HepG2 (cell line): Measurements from ENCODE around the gene BRCA2. TPM values are rescaled to one million over a fixed set of nuclear protein-coding genes. Genes with fewer than 3 reads are reported as not detected.

Experiments
- ARID2 ChIP-seq: sonication (generic); formaldehyde crosslinking; IDR thresholded peaks from 2 replicates; pipeline ENCODE4 v1.8.1; 2022; ENCODE audit warnings: mild to moderate bottlenecking, missing genetic modification reagents, borderline replicate concordance
- ARNT ChIP-seq: fragments of 450-650 bp; IDR thresholded peaks from 2 replicates; pipeline ENCODE4 v1.6.1; 2017
- ATM ChIP-seq: fragments of 450-650 bp; IDR thresholded peaks from 2 replicates; pipeline ENCODE4 v1.7.1; 2017; ENCODE audit warnings: mild to moderate bottlenecking, borderline replicate concordance
- HNRNPK ChIP-seq: fragments of 200-400 bp; formaldehyde crosslinking; IDR thresholded peaks from 2 replicates; pipeline ENCODE4 v1.6.1; 2018; ENCODE audit warnings: low read length, low read depth, moderate library complexity, mild to moderate bottlenecking; ENCODE audit not compliant: poor library complexity, severe bottlenecking
- MTA3 ChIP-seq: sonication (generic); formaldehyde crosslinking; IDR thresholded peaks from 2 replicates; pipeline ENCODE4 v1.4.0; 2020; ENCODE audit warnings: missing genetic modification reagents
- NCOA2 ChIP-seq: sonication (generic); formaldehyde crosslinking; IDR thresholded peaks from 2 replicates; pipeline ENCODE4 v1.8.0; 2022; ENCODE audit warnings: inconsistent platforms
- POGZ ChIP-seq: sonication (generic); formaldehyde crosslinking; IDR thresholded peaks from 2 replicates; pipeline ENCODE4 v1.4.0; 2020; ENCODE audit warnings: mild to moderate bottlenecking, missing genetic modification reagents
- POLR2G ChIP-seq: fragments of 200-400 bp; formaldehyde crosslinking; IDR thresholded peaks from 2 replicates; pipeline ENCODE4 v1.6.1; 2018; ENCODE audit warnings: mild to moderate bottlenecking, low read depth, low read length, moderate library complexity
- SNAI1 ChIP-seq: sonication (generic); formaldehyde crosslinking; IDR thresholded peaks from 2 replicates; pipeline ENCODE4 v1.5.0; 2020; ENCODE audit warnings: mild to moderate bottlenecking, missing genetic modification reagents, borderline replicate concordance
- ZFP36 ChIP-seq: fragments of 150-350 bp; IDR thresholded peaks from 2 replicates; pipeline ENCODE4 v1.6.1; 2018; ENCODE audit warnings: borderline replicate concordance, low read length, low read depth; ENCODE audit not compliant: partially characterized antibody
- ZFYVE20 ChIP-seq: sonication (generic); formaldehyde crosslinking; IDR thresholded peaks from 2 replicates; pipeline ENCODE4 v1.8.0; 2023; ENCODE audit warnings: low read depth, mild to moderate bottlenecking, moderate library complexity, missing genetic modification reagents, borderline replicate concordance
- ZNF350 ChIP-seq: sonication (generic); formaldehyde crosslinking; IDR thresholded peaks from 2 replicates; pipeline ENCODE4 v1.4.0; 2020; ENCODE audit warnings: mild to moderate bottlenecking, low read depth, missing genetic modification reagents, borderline replicate concordance
- ZNF678 ChIP-seq: sonication (generic); formaldehyde crosslinking; IDR thresholded peaks from 2 replicates; pipeline ENCODE4 v1.4.0; 2020; ENCODE audit warnings: mild to moderate bottlenecking, missing genetic modification reagents
- polyA plus RNA-seq, 8 experiments: library from polyadenylated mRNA; depleted of rRNA in 3 of 8; stranded (reverse) in 7 of 8; unstranded in 1 of 8; fragments of >200 nt; fragmentation: Illumina TruSeq in 4 of 8; extraction: Trizol in 4 of 8; gene quantifications; 2 replicates each; pipeline versions ENCODE4 v1.2.1 to v1.2.3, GENCODE V29; 2011 to 2016; ENCODE audit warnings: low read depth in 4 of 8, missing spikeins in 1 of 8, mixed read lengths in 1 of 8; ENCODE audit not compliant: insufficient read depth in 1 of 8
- total RNA-seq, 5 experiments: library from RNA; depleted of rRNA; stranded (reverse); fragments of >200 nt; fragmentation: Illumina TruSeq; extraction: Trizol; gene quantifications; 2 replicates each; pipeline ENCODE4 v1.2.3, GENCODE V29; 2016; ENCODE audit warnings: low read depth in 1 of 5
- TF ChIP-seq, protein P1 (sequence below), 2 experiments: sonication (generic) in 1 of 2; formaldehyde crosslinking in 1 of 2; IDR thresholded peaks; 2 replicates each; pipeline versions ENCODE4 v1.5.1 to v1.6.1; 2011 to 2020; ENCODE audit warnings: borderline replicate concordance in 1 of 2, low read depth in 1 of 2, low read length in 1 of 2, mild to moderate bottlenecking in 1 of 2, missing genetic modification reagents in 1 of 2, moderate library complexity in 1 of 2
- TF ChIP-seq, protein P2 (sequence below): sonication (generic); formaldehyde crosslinking; IDR thresholded peaks from 2 replicates; pipeline ENCODE4 v1.5.0; 2020; ENCODE audit warnings: mild to moderate bottlenecking, missing genetic modification reagents, moderate library complexity
- TF ChIP-seq, protein P3 (sequence below): sonication (generic); formaldehyde crosslinking; IDR thresholded peaks from 2 replicates; pipeline ENCODE4 v1.8.1; 2023; ENCODE audit warnings: mild to moderate bottlenecking, moderate library complexity, missing genetic modification reagents
- TF ChIP-seq, protein P4 (sequence below): sonication (generic); formaldehyde crosslinking; conservative IDR thresholded peaks from 2 replicates; pipeline ENCODE4 v1.4.0; 2020; ENCODE audit warnings: mild to moderate bottlenecking, missing genetic modification reagents, moderate library complexity
- TF ChIP-seq, protein P5 (sequence below): IDR thresholded peaks from 2 replicates; pipeline ENCODE4 v1.6.1; 2016; ENCODE audit warnings: low read depth, control low read depth

The BRCA2 gene
- total and polyA plus RNA-seq, 2 of the 13 experiments (the other 11 are each of a cell fraction or from before 2014, with no cell fraction given) = 3.1 to 24.6 TPM

DNA sequence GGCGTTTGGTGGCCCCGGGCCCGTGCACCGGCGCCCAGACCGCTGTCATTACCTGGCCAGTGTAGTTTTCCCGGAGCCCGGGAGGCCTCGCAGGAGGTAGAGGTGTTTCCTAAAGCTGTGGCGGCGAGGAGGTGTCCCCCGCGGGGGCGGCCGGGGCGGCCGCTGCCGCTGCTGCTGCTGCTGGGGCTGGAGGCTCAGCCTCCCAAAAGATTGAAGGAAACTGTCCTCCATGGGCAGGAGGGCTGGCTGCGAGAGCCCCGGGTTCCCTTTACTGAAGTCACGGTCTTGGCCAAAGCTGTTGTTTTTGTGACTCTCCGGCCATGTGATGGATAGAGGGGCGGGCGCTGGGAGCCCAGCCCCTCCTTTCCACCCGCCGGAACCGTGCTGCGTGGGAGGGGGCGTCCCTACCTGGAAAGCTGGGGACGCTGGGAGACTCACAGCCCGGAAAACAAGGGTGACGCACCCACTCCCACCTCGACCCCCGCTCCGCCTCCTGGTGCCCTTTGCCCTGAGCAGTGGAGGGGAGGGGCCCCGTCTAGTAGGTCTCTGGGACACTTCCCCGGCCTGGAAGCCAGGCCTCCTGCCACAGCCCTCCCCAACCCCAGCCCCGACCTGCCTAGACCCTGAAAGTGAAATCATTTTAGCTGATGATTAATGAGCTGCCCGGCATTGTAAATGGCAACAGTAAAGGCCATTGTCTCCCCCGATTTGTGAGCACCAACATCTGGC, 112.7 kb downstream of the BRCA2 start, which contains the start of gene N4BP2L1 (continued):
- TF ChIP-seq, protein P1, sequence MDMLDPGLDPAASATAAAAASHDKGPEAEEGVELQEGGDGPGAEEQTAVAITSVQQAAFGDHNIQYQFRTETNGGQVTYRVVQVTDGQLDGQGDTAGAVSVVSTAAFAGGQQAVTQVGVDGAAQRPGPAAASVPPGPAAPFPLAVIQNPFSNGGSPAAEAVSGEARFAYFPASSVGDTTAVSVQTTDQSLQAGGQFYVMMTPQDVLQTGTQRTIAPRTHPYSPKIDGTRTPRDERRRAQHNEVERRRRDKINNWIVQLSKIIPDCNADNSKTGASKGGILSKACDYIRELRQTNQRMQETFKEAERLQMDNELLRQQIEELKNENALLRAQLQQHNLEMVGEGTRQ (IDR thresholded peaks at IDR 0.05; ENCODE audit: low read depth, low read length) = no peak; the same call in 1 of the 2 replicates
- TF ChIP-seq, protein P1 (CRISPR knock-in tag; IDR thresholded peaks at IDR 0.05; ENCODE audit: borderline replicate concordance) = peak; percentile 57; the same call in 1 of the 2 replicates
- TF ChIP-seq ARNT (no peak), ZFP36 (no peak), HNRNPK (no peak), SNAI1 (CRISPR knock-in tag) (no peak), ATM (no peak), NCOA2 (CRISPR knock-in tag) (peak; percentile 49; the same call in 1 of the 2 replicates), ZFYVE20 (CRISPR knock-in tag) (no peak), POGZ (peak; percentile 86), MTA3 (CRISPR knock-in tag) (no peak), ZNF350 (CRISPR knock-in tag) (no peak), ARID2 (CRISPR knock-in tag) (no peak), POLR2G (peak; percentile 89), ZNF678 (no peak)
- TF ChIP-seq, protein P2, sequence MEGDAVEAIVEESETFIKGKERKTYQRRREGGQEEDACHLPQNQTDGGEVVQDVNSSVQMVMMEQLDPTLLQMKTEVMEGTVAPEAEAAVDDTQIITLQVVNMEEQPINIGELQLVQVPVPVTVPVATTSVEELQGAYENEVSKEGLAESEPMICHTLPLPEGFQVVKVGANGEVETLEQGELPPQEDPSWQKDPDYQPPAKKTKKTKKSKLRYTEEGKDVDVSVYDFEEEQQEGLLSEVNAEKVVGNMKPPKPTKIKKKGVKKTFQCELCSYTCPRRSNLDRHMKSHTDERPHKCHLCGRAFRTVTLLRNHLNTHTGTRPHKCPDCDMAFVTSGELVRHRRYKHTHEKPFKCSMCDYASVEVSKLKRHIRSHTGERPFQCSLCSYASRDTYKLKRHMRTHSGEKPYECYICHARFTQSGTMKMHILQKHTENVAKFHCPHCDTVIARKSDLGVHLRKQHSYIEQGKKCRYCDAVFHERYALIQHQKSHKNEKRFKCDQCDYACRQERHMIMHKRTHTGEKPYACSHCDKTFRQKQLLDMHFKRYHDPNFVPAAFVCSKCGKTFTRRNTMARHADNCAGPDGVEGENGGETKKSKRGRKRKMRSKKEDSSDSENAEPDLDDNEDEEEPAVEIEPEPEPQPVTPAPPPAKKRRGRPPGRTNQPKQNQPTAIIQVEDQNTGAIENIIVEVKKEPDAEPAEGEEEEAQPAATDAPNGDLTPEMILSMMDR (CRISPR knock-in tag) = peak; percentile 27
- TF ChIP-seq, protein P3, sequence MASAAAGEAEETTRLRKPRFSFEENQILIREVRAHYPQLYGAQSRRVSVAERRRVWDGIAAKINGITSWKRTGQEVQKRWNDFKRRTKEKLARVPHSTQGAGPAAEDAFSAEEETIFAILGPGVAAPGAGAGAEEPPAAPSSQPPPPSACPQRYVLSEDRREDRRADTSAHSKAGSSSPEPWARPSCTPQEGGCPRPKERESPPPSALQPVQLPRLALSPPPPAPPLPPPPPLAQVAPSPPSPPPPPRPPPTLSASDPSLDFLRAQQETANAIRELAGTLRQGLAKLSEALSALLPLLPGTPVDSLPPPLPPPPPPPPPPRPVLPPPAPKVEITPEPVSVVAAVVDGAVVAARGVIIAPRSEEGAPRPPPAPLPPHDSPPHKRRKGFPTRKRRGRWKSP (CRISPR knock-in tag) = no peak; the same call in 1 of the 2 replicates
- TF ChIP-seq, protein P4, sequence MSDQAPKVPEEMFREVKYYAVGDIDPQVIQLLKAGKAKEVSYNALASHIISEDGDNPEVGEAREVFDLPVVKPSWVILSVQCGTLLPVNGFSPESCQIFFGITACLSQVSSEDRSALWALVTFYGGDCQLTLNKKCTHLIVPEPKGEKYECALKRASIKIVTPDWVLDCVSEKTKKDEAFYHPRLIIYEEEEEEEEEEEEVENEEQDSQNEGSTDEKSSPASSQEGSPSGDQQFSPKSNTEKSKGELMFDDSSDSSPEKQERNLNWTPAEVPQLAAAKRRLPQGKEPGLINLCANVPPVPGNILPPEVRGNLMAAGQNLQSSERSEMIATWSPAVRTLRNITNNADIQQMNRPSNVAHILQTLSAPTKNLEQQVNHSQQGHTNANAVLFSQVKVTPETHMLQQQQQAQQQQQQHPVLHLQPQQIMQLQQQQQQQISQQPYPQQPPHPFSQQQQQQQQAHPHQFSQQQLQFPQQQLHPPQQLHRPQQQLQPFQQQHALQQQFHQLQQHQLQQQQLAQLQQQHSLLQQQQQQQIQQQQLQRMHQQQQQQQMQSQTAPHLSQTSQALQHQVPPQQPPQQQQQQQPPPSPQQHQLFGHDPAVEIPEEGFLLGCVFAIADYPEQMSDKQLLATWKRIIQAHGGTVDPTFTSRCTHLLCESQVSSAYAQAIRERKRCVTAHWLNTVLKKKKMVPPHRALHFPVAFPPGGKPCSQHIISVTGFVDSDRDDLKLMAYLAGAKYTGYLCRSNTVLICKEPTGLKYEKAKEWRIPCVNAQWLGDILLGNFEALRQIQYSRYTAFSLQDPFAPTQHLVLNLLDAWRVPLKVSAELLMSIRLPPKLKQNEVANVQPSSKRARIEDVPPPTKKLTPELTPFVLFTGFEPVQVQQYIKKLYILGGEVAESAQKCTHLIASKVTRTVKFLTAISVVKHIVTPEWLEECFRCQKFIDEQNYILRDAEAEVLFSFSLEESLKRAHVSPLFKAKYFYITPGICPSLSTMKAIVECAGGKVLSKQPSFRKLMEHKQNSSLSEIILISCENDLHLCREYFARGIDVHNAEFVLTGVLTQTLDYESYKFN (CRISPR knock-in tag) = peak; percentile 85
- TF ChIP-seq, protein P5, sequence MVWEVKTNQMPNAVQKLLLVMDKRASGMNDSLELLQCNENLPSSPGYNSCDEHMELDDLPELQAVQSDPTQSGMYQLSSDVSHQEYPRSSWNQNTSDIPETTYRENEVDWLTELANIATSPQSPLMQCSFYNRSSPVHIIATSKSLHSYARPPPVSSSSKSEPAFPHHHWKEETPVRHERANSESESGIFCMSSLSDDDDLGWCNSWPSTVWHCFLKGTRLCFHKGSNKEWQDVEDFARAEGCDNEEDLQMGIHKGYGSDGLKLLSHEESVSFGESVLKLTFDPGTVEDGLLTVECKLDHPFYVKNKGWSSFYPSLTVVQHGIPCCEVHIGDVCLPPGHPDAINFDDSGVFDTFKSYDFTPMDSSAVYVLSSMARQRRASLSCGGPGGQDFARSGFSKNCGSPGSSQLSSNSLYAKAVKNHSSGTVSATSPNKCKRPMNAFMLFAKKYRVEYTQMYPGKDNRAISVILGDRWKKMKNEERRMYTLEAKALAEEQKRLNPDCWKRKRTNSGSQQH (CRISPR knock-in tag) = no peak
